Stimulated activated CD8-positive, alpha-beta memory T cell treated with anti-CD3 and anti-CD28 coated beads, Interleukin-4, amount 100 ng/mL, for 24 hours (primary cell): Measurements from ENCODE around the gene MCF2L.
"Not testable (repeated sequence)": the region's sequence is repeated elsewhere in the genome, so short reads cannot be mapped to it uniquely, and the experiment has no call there.

Source experiments
- DNase-seq: peaks from one replicate; pipeline ENCODE4 v3.0.0-alpha.2; 2020; ENCODE audit warnings: low read depth

Gene MCF2L

DNA sequence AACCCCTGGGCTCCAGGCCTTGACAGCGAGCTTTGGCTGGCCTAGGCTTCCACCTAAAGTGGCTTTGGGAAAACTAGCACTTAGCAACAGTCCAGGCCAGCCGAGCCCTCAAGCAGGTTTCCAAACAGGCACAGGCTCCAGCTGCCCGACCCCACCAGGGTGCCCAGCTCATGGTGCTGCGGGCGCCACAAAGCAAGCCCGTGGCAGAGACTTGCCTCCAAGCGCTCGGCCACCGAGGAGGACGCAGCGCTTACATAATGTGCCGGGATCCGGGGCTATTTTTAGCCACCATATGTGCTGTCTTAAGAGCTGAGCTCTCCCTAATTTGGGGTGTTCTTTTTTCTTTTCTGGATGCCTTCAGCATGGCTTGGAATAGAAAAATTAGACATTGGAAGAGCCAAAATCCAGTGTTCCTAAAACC is 80.5 kb downstream of the MCF2L start:
- no peak for DNase-seq

DNA sequence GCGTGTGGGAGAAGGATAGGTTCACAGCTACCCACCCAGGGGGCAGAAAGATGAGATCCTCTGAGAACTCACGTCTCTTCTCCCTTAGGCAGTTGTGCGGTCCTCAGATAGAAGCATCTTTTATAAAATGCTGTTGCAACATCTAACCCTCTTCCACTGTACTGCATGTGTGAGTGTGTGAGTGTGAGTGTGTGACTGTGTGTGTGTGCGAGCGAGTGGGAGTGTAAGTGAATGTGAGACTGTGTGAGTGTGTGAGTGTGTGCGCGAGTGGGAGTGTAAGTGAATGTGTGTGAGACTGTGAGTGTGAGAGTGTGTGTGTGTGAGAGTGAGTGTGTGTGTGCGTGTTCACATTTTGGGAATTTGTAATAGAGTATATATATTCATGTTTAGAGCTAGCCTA is 81.0 kb downstream of the MCF2L start:
- no peak for DNase-seq

DNA sequence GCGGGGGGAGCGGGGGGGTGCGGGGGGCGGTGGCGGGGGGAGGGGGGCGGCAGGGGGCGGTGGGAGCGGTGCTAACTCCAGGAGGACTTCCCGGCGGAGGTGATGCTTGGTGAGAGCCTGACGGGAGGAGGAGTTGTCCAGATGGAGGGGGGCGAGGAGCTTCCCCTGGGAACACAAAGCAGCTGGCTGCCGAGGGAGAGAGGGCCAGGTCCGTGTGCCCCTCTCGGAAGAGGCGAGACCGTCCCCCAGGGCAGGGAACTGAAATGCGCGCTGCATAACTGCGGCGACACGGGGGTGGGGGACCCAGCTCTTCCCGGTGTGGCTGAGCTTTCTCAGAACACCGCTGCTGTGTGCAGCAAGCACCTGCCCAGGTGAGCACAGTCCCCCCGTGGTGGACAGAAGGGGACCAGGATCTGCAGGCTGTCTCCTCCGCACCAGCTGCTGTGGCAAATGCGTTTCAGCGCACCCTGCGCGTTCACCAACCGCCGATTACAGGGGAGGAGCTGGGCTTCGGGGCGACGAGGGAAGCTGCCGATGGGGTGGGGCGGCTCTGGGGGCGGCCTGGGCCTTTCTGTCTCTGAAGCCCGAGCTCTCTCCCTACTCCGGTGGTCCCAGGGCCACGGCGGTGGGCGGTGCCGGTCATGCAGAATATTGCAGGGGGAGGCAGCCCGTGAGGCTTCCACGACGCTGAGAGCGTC is 81.9 kb downstream of the MCF2L start:
- DNase-seq = no peak

DNA sequence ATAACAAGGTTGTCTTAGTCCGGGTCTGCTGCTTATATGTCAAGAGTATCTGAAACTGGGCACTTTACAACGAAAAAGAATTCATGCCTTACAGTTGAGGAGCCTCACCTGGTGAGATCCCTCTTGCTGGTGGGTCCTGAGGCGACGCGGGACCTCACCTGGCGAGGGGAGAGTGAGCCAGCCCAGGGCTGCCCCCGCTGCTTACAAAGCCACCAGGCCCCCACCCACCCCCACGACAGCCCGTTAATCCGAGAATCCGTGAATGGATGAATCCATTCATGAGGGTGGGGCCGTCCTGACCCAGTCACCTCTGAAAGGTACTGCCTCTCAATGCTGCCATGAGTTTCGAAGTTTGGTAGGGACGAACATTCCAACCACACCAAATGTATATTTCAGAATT is 82.6 kb downstream of the MCF2L start:
- DNase-seq = no peak

DNA sequence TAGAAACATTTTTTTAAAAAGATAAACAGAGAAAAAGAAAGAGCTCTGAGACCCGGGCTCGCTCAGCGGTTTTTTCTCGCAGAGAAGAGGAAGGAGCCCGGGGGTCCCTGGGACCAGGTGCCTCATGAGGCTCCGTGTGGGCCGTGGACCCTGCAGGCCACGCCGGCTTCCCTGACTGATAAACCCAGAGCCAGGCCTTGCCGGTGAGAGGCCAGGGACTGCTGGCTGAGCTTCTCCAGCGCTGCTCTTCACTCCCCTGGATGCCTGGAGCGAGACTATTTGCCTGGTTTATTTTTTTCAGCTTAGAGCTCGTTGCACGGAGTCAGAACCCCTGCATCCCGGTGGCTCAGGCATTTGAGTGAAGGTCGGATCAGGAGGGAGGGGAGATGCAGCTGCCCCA is 83.2 kb downstream of the MCF2L start:
- DNase-seq = no peak

DNA sequence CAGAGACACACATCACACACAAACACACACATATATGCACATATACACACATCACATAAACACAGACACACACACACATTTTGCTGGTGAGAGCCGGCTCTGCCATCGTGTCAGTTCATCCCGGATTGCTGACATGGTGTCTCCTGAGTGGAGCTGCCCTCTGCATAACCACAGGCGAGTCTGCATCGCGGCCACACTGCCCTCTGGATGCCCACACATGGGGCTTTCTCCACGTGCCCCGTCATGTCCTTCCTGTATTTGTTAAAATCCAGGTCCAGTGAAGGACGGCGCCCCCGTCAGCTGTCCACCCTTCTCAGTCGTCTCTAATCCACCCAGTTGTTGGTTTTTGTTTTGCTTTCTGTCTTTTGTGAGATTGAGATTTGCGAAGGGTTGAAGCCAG is 84.0 kb downstream of the MCF2L start:
- no peak for DNase-seq

DNA sequence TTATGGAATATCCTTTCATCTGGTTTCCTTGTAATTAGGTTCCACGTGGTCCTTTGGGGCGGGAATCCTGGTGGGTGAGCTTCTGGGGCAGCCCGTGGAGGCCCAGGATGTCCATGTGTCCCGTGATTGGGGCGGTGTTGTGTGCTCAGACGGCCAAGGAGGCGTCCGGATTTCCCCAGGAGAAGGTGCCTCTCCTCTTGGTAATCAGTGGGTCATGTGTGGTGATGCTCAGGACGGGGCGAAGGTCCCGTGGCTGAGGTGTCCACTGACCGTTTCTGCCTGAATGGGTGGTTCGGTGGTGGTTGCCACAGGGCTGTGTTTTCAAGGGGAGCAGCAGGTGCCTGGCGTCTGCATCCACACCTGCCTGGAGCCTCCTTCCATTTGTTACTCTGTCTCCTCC is 84.4 kb downstream of the MCF2L start:
- DNase-seq = no peak

DNA sequence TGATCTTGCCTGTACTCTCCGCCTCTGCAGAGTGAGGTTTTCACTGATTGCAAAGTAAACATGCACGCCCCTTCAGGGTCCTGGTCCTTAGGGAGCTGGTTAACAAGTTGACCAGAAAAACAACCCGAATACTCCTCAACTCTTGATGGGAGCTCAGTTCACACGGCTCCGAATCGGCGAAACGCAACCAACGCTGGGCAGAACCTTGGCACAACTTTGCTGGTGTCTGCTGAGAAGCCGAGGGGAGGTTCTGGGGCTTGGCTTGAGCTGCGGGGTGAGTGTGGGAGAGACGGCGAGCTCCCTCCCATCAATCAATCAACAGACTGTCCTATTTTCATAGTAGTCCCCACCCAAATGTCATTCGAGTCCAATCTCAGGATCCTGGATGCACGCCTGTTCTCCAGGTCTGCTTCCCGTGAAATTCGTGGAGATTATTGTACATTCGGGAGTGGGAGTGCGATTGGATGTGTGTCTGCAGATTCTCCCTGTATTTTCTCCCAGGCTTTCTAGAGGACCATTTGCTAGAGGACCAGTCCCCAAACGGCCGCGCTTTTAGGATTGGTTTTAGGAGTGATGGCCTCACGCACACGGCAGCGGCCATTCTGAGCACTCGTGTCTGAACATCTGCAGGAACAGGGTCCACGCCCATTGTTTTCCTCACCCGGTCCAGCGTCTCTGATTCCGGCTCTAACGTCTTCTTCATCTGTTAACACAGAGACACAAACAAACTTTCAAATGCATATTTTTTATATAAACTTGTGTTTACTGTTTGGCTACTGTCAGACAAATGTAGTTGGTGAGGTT is 85.0 kb downstream of the MCF2L start:
- no peak for DNase-seq

DNA sequence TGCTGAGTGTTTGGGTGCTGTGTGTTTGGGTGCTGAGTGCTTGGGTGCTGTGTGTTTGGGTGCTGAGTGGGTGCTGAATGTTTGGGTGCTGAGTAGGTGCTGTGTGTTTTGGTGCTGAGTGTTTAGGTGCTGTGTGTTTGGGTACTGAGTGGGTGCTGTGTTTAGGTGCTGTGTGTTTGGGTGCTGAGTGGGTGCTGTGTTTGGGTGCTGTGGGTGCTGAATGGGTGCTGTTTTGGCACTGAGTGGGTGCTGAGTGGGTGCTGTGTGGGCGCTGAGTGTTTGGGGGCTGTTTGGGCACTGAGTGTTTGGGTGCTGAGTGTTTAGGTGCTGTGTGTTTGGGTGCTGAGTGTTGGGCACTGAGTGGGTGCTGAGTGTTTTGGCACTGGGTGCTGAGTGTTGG is 88.1 kb downstream of the MCF2L start:
- no peak for DNase-seq

DNA sequence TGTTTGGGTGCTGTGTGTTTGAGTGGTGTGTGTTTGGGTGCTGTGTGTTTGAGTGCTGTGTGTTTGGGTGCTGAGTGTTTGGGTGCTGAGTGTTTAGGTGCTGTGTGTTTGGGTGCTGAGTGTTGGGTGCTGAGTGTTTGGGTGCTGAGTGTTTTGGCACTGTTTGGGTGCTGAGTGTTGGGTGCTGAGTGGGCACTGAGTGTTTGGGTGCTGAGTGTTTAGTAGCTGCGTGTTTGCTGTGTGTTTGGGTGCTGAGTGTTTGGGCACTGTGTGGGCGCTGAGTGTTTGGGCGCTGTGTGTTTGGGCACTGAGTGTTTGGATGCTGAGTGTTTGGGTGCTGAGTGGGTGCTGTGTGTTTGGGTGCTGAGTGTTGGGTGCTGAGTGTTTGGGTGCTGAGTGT is 88.5 kb downstream of the MCF2L start:
- DNase-seq = not testable (repeated sequence)

DNA sequence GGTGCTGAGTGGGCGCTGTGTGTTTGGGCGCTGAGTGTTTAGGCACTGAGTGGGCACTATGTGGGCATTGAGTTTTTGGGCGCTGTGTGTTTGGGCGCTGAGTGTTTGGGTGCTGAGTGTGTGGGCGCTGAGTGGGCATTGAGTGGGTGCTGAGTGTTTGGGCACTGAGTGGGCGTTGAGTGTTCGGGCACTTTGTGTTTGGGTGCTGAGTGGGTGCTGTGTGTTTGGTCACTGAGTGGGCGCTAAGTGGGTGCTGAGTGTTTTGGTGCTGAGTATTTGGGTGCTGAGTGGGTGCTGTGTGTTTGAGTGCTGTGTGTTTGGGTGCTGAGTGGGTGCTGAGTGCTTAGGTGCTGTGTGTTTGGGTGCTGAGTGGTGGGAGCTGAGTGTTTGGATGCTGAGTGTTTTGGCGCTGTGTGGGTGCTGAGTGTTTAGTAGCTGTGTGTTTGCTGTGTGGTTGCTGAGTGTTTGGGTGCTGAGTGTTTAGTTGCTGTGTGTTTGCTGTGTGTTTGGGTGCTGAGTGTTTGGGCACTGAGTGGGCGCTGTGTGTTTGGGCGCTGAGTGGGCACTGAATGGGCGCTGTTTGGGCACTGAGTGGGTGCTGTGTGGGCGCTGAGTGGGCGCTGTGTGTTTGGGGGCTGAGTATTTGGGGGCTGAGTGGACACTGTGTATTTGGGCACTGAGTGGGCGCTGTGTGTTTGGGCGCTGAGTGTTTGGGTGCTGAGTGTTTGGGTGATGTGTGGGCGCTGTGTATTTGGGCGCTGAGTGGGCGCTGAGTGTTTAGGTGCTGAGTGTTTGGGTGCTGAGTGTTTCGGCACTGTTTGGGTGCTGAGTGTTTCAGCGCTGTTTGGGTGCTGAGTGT is 89.3 kb downstream of the MCF2L start:
- DNase-seq = no peak

DNA sequence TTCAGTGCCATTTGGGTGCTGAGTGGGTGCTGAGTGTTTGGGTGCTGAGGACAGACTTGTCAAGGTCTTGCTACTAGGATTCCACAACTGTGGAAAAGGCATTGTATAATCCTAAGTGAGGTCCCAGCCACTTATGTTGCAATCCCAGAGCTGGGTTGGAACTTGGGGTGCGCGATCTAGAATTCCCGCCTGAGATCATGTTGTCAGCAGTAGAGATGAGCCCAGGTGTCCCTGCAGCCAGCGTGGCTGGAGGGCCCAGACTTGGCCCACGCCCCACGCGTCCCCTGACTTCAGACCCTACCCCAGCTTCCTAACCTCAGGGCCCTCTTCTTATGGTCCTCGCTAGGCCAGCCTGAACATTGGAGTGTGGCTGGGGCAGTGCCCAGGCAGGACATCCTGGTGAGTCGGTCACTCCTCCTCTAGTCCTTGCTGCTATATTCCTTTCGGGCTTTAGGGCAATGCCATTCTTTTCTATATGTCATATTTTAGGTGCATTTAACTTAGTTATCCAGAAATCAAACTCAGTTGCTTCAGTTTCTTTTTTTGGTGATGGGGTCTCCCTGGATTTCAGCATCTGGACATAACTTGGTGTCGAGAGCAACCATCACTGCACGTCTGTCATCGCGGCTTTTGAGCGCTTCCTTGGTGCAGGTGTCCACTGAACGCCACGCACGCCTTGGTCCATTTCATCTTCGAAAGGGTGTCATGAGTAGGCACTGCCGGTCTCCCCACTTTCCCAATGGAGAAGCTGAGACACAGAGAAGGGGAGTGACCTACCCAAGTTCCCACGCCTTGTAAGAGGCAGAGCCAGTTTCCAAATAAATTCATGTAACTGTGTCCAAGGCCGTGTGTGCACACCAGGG is 90.2 kb downstream of the MCF2L start:
- no peak for DNase-seq

DNA sequence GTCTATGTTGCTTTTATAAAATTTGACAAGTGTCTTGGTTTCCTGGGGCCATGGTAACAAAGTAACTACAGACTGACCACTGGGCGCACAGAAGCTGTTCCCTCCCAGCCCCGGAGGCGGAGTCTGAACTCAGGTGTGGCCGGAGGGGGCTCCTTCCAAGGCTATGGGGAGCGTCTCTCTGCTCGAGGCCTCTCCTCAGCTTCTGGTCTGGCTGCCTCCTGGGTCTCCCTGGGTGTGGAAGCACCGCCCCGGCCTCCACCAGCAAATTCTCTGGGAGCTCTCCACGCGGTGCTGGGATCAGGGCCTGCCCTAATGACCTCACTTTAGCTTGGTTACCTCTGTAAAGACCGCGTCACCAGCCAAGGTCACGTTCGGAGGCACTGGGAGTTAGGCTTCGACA is 90.9 kb downstream of the MCF2L start:
- DNase-seq = no peak

DNA sequence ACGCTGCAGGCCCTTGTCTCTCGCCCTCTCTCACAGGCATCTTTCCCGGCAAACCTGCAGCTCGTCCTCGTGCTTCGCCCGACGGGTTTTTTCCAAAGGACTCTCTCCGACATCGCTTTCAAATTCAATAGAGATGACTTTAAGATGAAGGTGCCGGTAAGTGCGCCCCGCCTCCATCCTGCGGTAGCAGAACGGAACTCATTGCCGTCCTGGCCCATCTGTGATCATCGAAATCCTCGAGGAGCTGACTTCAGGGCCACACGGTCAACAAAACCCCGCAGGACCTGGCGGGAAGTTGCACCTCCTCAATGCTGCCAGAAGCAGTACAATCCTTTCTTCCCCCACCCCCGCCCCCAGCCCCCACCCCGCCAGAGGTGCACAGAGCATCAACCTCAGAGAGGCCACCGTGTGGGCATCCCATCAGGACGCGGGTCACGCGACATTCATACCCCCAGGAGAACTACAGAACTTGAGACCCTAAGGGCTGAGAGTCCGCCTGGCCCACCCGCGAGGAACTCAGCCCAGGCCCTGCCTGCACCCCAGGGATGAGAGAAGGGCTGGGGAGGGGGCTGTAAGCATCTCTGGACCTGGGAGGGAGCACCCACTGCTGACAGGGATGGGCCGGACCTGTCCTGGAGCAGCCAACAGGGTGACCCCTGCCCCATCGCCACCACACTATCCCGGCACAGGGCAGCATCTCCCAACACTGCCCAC is 91.7 kb downstream of the MCF2L start:
- DNase-seq = no peak

DNA sequence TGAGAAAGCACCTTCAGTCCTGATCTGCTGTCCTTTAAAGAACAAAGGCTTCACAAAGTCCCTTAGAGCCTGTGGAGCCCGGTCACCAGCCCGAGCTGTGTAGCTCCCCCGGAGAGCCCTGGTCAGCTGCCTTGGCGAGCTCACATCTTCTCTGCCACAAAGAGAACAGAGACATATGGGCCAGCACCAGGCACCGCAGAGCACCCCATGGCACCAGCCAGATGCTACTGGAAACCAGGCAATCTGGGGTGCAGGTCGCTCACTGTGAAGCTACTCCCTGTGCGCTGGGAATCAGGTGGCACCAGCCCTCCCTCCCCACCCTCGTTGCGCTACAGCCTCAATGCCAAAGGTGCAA is 92.2 kb downstream of the MCF2L start:
- no peak for DNase-seq

DNA sequence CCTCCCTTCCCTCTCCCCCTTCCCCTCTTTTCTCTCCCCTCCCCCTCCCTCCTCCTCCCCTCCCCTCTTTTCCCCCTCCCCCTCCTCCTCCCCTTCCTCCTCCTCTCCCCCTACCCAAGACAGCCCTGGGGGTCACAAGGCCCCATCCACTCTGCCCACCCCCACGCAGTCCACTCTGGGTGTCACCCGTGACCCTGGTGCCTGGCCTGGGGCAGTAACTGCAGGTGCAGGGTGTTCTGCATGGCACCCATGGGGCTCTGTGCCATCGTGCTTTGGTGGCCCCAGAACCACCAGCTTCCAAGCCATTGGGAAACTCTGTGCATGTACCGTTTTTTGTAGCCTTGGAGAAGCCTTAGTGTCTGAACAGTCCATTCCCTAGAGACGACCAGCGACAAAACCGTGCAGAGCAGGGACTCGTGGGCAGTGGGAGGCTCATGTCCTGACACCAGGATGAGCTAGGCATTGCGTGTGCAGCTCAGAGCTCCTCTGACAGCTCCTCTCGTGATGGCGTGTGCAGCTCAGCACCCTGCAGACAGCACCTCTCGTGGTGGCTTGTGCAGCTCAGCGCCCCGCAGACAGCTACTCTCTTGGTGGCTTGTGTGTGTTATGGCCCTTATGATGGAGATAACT is 92.9 kb downstream of the MCF2L start:
- DNase-seq = no peak

DNA sequence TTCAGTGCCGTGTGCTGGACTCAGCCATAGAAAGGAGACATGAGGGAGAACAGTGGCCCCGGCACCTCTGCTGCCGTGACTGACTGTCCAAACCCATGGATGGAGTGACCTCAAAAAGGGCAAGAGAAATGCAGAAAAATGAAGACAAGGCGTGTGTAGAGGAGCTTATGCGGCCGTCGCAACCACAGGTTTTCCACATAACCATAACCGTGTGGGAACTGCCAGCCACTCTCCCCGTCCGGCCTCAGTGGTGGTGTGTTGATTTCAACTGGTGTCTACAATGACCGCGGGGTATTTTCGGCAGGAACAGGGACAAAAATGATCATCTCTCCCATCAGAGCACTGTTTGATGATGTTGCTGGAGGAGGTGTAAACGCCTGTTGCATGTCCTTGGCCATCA is 93.7 kb downstream of the MCF2L start:
- no peak for DNase-seq

DNA sequence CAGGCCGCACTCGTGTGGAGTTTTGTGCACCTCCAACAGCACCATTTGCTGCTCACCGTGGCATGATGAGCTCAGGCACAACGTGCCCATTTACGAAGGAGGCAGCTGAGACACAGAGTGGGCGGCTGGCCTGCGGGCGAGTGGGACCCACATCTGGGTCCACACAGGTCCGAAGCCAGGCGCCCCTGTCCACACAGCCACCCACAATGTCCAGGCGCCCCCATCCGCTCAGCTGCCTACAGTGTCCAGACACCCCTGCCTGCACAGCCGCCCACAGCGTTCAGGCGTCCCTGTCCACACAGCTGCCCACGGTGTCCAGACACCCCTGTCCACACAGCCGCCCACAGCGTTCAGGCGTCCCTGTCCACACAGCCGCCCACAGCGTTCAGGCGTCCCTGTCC is 94.1 kb downstream of the MCF2L start:
- no peak for DNase-seq

DNA sequence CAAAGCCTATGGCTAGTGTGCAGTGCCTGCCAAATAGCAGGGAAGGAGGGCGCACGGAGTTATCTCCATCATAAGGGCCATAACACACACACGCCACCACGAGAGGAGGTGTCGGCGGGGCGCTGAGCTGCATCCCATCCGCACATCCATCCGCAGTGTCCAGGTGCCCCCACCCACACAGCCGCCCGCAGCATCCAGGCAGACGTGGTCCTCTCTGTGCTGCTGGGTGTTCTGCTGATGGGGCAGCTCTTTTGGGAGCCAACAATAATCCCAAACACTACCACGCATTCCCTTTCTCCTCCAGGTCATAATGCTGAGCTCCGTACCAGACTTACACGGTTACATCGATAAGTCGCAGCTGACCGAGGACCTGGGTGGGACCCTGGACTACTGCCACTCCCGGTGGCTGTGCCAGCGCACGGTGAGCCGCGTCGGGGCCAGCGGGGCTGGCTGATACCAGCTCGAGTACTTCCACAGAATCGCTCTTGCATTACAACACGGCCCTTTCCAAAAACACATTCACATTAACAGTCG is 95.1 kb downstream of the MCF2L start:
- no peak for DNase-seq
